Measurements from ENCODE around the gene RCHY1.

- TF ChIP-seq POLR2A (IDR thresholded peaks at IDR 0.05) = no peak
- TF ChIP-seq CTCF (IDR thresholded peaks at IDR 0.05) = no peak
These were observed 37.0 kb downstream of the RCHY1 start for GRCh38 chr4:75477201-75477600.

Data from right lobe of liver (tissue), 4 donors.